Upper lobe of left lung (tissue), 4 donors: Measurements from ENCODE around the gene CAMK2B.

Source experiments
- EP300 ChIP-seq, 4 donors: sonication (generic); formaldehyde crosslinking; IDR thresholded peaks; one replicate each; pipeline ENCODE4 v1.5.1; 2017; ENCODE audit warnings: antibody characterized with exemption in 4 of 4, control low read depth in 2 of 4
- TF ChIP-seq, protein P1 (sequence below), 6 experiments: fragments of 450-650 bp in 4 of 6; fragments of 200-600 bp in 2 of 6; sonication (generic) in 2 of 6; IDR thresholded peaks; one replicate each; pipeline ENCODE4 v1.5.1; 2016 to 2019; ENCODE audit warnings: antibody characterized with exemption in 6 of 6

DNA sequence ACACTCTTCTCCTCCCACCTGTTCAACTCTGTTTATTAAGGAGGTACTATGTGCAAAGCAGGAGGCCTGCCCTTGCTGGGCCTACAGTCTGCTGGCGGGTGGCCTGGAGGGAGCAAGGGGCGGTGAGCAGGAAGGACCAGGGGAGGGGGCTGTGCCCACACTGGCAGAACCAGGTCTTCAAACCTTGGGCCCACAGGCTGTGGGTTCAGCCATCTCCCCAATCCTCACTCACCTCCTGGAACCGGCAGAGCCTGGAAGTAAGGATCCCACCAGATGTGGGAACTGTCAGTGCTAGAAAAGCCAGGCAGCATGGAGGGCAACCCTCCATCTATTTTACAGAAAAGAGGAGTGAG is 50.8 kb downstream of the CAMK2B start:
- TF ChIP-seq, protein P1, sequence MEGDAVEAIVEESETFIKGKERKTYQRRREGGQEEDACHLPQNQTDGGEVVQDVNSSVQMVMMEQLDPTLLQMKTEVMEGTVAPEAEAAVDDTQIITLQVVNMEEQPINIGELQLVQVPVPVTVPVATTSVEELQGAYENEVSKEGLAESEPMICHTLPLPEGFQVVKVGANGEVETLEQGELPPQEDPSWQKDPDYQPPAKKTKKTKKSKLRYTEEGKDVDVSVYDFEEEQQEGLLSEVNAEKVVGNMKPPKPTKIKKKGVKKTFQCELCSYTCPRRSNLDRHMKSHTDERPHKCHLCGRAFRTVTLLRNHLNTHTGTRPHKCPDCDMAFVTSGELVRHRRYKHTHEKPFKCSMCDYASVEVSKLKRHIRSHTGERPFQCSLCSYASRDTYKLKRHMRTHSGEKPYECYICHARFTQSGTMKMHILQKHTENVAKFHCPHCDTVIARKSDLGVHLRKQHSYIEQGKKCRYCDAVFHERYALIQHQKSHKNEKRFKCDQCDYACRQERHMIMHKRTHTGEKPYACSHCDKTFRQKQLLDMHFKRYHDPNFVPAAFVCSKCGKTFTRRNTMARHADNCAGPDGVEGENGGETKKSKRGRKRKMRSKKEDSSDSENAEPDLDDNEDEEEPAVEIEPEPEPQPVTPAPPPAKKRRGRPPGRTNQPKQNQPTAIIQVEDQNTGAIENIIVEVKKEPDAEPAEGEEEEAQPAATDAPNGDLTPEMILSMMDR (IDR thresholded peaks at IDR 0.05): no peak
- TF ChIP-seq EP300 (IDR thresholded peaks at IDR 0.05): no peak
